ENCODE results near the gene TRIM39.
"Not testable (repeated sequence)": the region's sequence is repeated elsewhere in the genome, so short reads cannot be mapped to it uniquely, and the experiment has no call there.

Gene TRIM39

GRCh38 chr6:30326526-30327231 lies at the start of gene TRIM39:
Gene TRIM39 (plus strand): TSS chr6:30326927. CDS start chr6:30329318, 2,391 bp downstream.
- DNase-seq (ENCODE audit: low spot score): peak; percentile 86

DNA sequence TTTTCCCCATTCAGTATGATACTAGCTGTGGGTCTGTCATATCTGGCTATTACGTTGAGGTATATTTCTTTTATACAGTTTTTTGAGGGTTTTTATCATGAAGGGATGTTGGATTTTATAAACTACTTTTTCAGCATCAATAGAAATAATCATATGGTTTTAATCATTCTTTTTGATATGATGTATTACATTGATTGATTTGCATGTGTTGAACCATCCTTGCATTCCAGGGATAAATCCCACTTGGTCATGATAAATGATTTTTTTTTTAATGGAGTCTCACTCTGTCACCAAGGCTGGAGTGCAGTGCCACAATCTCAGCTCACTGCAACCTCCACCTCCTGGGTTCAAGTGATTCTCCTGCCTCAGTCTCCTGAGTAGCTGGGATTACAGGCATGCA lies 45.7 kb upstream of the TRIM39 start:
- not testable (repeated sequence) for DNase-seq (ENCODE audit: low spot score)

GRCh38 chr6:30282522-30282921 lies 44.2 kb upstream of the TRIM39 start:
- DNase-seq (ENCODE audit: low spot score): no peak

GRCh38 chr6:30283761-30284160 lies 43.0 kb upstream of the TRIM39 start:
- DNase-seq (ENCODE audit: low spot score): no peak

DNA sequence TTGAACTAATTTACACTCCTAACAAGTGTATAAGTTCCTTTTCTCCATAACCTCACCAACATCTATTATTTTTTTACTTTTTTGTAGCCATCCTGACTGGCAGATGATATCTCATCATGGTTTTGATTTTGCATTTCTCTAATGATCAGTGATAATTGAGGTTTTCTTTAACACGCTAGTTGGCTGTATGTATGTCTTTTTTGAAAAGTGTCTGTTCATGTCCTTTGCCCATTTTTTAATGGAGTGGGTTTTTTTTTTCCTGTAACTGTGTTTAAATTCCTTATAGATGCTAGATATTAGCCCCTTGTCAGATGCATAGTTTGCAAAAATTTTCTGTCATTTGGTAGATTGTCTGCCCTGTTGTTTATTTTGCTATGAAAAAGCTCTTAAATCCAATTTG lies 39.6 kb upstream of the TRIM39 start:
- no peak for DNase-seq (ENCODE audit: low spot score)

- DNase-seq (ENCODE audit: low spot score): no peak
These were observed 30.9 kb upstream of the TRIM39 start for GRCh38 chr6:30295837-30296236.

- DNase-seq (ENCODE audit: low spot score): no peak
These were observed 22.7 kb upstream of the TRIM39 start for GRCh38 chr6:30304002-30304401.

DNA sequence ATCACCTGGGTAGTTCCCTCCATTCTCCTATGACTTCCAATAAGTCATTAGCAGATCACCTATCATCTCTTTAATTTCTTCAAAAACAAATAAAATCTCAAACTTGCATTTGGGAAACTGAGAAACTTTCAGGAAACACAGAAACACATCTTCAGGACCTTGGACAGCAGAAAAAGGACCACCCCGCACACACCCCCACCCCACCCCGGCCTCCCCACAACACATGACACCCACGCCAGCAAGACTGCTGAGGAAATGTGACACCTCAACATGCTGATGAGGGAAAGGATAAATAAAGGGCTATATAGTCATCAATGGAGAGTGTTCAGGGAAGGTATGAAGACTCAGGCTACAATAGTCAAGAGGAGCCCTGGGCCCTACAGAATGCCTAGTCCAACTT lies 15.6 kb upstream of the TRIM39 start:
- no peak for DNase-seq (ENCODE audit: low spot score)

DNA sequence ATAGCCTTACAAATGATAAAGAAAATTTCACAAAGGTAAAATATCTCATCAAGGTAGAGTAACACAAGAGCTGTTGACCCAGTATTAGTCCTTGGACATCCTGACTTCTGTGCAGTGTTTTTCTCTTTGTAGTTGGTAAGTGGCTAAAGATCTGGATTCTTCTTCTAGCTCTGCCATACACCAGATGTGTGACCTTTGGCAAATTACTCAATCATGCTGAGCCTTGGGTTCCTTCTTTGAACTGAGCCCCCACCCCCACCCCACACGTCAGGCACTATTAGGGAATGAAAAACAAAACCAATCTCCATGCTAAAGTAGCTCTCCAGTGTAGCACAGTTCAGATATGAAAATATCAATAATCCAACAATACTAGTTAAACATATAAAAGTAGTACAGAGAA lies 15.1 kb upstream of the TRIM39 start:
- no peak for DNase-seq (ENCODE audit: low spot score)

DNA sequence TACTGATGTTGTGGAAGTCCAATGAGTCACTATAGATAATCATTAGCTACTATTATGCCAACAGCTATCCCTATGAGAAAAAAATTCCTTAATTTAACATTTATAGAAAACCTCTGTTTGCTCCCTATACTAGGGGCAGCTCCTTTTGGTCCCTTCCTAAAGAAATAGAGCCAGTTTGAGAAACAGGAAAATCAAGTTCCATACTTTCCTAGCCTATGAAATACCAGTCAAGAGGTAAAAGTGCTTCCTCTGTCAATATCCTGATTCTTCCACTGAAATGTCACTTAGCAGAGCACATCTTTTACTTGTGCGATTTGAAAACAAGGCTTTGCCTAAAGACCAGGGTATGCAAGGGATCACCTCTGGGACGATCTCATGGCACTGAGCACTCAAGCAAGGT lies 14.5 kb upstream of the TRIM39 start:
- no peak for DNase-seq (ENCODE audit: low spot score)

- DNase-seq (ENCODE audit: low spot score): no peak
These were observed 13.9 kb upstream of the TRIM39 start for GRCh38 chr6:30312676-30313321.

DNA sequence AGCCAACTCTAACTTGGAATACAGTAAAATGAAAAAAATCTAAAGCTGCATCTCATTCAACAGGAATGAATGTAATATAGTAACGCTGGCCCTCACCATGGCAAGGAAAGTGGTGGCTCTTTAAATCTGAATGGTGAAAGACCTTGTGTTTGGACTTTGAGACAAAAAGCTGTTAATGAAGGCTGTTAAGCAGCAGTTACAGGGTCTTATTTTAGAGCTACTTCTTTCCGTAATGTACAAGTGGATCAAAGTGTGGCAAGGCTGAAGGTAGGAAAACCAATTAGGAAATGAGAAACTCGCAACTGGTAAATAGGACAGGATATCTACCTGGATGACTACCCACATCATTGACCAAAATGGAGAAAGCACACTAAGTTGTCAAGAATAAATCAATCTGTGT lies 11.6 kb upstream of the TRIM39 start:
- no peak for DNase-seq (ENCODE audit: low spot score)

DNA sequence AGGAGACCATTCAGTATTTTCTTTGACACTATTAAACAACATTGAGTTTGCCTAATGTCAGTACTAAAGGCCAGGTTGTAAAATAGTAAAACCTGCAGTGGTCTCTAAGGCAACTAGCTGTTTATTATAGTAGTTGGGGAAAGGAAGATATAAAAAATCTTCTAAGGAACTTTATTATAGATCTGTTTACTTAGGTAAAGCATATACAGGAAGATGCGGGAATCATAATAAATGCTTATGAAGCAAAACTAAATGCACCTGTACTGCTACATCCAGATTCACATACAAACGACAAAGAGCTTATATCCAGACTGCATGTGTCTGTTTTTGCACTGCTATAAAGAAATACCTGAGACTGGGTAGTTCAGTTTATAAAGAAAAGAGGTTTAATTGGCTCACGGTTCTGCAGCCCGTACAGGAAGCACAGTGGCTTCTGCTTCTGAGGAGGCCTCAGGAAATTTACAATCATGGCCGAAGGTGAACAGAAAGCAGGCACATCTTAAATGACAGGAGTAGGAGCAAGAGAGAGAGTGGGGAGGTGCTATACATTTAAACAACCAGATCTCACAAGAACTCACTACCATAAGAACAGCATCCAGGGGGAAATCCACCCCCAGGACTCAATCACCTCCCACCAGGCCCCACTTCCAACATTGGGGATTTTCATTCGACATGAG lies 8.7 kb upstream of the TRIM39 start:
- DNase-seq (ENCODE audit: low spot score): no peak

DNA sequence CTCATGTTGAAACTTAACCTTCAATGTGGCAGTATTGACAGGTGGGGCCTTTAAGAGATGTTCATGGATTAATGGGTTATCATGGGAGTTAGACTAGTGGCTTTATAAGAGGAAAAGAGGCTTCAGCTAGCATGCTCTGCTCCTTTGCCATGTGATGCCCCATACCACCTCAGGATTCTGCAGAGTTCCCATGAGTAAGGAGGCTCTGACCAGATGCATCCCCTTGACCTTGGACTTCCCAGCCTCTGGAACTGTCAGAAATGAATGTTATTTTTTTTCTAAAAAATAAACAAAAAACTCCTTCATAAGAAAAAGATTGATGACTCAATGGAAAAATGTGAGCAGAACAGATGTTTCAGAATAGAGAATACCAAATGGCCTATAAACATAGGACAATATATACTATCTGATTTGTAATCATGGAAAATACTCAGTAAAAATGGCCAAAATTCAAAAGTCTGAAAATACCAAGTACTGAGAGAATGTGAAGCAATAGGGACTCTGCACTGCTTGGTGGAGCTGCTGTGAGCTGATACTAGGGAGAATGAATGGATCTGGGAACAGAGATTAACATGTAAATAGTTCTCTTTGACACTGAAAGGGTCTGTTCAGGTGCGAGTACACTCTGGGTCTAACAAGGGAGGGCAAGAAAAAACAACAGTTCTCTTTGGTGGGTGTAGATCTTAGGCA lies 7.4 kb upstream of the TRIM39 start:
- DNase-seq (ENCODE audit: low spot score): no peak

DNA sequence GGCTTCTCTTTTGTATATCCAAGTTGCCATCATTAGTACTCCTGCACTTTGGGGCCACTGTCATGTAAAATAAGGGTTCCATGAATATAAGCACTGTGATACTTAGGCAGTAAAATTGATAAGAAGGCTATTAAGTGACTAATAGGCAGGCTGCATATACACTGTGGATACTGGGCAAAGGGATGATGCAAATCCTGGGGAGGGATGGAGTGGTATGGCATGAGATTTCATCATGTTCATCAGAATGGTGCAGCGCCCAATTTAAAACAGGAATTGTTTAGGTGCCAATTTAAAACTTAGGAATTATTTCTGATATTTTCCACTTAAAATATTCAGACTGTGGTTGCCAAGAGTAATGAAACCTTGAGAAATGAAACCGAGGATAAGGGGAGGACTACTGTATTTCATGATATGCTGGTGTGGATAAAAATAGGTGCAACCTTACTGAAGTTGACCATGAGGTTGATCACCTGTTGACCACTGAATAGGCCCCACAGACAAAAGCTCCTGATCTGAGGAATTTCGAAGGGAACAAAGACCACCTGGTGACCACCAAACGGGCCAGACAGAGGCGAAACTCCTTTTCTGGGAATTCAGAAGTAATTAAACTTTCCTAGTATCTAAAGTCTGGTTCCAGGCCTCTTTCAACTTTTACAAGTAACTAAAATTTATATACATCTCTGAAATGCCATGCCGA lies 4.9 kb upstream of the TRIM39 start:
- DNase-seq (ENCODE audit: low spot score): no peak

DNA sequence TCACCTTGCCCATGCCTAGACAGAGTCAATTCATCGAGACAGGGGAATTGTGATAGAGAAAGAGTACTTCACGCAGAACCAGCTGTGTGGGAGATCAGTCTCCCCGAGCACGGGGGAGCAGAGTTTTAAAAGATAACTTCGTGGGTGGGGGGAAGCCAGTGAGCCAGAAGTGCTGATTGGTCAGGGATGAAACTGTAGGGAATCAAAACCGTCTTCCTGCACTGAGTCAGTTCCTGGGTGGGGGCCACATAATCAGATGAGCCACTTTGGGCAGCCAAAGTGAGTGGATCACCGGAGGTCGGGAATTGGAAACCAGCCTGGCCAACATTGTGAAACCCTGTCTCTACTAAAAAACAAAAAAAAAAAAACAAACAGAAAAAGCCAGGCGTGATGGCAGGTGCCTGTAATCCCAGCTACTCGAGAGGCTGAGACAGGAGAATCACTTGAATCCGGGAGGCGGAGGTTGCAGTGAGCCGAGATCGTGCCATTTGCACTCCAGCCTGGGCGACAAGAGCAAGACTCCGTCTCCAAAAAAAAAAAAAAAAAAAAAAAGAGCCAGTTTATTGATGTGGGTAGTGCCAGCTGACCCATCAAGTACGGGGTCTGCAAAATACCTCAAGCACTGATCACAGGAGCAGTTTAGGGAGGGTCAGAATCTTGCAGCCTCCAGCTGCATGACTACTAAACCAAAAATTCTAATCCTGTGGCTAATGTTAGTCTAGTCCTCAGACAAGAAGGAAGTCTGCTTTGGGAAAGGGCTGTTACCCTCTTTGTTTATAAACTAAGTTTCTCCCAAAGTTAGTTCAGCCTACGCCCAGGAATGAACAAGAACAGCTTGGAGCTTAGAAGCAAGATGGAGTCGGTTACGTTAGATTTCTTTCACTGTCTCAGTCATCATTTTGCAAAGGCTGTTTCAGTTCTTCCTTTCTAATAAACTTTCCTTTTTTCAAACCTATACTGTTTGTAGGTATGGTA lies 3.9 kb upstream of the TRIM39 start:
- DNase-seq (ENCODE audit: low spot score): peak; percentile 23

GRCh38 chr6:30323806-30324205 lies 2.9 kb upstream of the TRIM39 start:
- DNase-seq (ENCODE audit: low spot score): peak; percentile 69

DNA sequence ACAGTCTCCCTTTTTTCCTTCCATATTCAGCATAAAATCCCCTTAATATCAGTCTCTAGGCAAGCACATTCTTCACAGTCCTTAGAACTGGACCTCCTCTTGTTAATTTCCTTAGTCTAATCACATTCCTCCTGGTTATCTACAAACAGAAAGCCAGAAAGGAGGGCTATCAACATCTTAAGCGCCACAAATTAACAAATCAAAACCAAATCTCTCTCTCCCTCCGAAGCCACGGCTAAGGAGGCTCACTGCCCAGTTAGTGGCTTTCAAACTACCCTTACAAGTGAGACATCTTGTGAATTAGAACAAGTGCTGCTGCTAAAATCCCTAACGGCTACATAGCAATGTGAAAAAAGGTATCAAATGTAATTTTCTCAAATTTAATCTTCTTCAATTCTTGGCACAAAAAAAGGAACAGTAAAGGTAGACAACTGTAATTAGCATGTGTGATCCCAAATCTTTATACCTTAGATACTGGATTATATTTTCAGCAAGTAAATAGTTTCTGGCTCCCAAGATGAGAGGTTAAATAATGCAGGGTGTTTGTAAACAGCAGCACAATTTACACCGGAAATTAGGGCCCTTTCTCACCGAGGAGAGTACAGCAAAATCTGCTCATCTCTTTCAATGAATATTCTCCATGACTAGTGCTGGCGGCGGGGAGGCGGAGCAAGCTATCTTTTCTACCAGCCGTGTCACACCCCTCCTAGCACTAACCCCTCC lies 1.4 kb upstream of the TRIM39 start:
- DNase-seq (ENCODE audit: low spot score): peak; percentile 89

GRCh38 chr6:30325873-30326525 lies 728 bp upstream of the TRIM39 start:
- peak; percentile 74 for DNase-seq (ENCODE audit: low spot score)
